Inferior parietal cortex (tissue), 1 donor: ENCODE measurements around the gene PHOSPHO2.

Experiments
- DNase-seq: peaks from one replicate; pipeline ENCODE4 v3.0.0-alpha.2; 2016; ENCODE audit errors: extremely low spot score

Gene PHOSPHO2, protein sequence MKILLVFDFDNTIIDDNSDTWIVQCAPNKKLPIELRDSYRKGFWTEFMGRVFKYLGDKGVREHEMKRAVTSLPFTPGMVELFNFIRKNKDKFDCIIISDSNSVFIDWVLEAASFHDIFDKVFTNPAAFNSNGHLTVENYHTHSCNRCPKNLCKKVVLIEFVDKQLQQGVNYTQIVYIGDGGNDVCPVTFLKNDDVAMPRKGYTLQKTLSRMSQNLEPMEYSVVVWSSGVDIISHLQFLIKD

DNA sequence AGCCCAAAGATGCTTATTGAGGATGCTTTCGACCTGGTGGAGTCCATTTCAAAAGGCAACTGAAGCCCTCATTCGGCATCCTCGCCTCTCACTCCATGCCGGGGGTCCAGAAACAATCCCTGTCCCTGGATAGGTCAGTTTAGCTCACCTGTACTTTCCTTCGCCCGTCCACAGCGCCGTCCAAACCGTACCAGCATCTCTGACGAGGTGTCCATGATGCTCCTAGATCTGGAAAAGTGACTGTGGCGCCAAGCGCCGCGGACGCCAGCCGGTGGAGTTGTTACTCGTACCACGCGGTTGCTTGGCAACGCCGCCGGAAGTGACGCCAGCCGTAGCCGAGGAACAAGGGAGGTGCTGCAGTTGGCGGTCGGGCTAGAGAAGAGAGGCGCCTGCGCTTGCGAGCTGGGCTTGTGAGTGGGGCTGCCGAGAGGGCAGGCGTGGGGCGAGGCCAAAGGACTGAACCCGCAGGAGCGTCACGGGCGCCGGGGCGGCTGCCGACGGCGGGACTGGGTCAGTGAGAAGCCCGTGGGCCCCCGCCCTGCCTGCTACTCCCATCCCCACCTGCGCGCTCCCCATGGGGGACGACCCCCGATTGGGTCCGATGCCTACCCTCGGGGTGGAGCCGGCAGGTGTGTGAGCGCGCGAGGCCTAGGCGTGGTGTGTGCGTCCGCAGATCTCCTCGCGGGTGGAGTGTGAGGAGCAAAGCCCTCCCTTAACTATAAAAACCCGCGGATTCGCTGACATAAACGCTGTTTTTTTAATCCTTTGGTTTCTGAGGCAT lies at the start of gene PHOSPHO2, which contains the start of gene CFAP210:
TSS of gene PHOSPHO2 (plus strand) at position 357 of the 781 bp plus-strand sequence. CDS start 6,503 bp downstream, outside the sequence.
TSS of gene CFAP210 (minus strand) at position 293 of the 781 bp plus-strand sequence. CDS start at position 215, 78 bp downstream.
- peak; percentile 98 for DNase-seq

DNA sequence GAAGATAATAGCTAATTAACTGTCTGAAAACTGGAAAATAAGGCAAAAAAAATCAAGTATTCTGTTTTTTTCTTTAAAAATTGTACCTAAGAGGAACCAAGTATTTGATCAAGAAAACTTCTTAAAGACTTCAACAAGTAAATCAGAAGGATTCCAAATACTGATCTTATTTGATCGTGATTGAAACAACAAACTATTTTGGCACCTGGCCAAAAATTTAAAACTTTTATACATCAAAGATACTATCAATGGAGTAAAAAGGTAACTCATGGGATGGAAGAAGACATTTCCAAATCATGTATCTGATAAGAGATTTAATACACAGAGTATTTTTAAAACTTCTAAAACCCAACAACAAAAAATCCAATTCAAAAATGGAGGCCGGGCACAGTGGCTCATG lies 46.8 kb upstream of the PHOSPHO2 start:
- DNase-seq, result no peak

DNA sequence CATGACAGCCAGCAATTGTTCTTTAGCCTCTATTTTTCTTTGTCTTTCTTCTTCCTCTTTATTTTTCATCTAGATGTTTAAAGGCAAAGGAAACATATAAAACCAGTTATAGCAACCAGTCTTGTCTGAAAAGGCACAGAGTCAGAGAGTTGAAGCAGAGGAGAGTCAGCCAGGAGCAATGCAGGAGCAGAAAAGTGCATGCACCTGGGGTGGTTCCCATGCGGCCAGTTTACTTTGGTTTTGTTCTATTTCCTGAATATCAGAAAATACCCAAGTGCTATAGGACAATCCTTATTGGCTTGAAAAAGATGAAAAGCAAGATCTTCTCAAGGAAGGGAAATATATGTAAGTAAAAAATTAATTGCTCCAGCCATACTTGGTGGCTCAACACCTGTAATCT lies 45.0 kb upstream of the PHOSPHO2 start:
- no peak for DNase-seq

DNA sequence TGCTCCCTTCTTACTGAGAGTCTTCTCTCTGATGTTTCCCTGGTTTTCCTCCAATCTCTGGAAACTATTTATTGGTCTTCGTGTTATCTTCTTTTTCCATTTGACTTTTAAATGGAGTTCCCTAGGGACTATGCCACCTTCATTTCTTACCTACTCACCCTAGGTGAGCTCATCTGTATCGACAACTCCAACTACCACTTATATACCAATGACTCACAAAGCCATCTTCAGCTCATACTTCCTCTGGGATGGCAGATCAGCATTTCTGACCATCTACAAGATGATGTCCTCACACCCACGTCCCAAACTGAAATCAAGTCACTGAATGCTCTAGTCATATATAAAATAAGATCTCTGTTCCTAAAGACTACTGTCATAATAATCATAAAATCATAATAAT lies 40.6 kb upstream of the PHOSPHO2 start:
- no peak for DNase-seq

GRCh38 chr2:169656164-169656563 lies 38.1 kb upstream of the PHOSPHO2 start:
- DNase-seq, result no peak

DNA sequence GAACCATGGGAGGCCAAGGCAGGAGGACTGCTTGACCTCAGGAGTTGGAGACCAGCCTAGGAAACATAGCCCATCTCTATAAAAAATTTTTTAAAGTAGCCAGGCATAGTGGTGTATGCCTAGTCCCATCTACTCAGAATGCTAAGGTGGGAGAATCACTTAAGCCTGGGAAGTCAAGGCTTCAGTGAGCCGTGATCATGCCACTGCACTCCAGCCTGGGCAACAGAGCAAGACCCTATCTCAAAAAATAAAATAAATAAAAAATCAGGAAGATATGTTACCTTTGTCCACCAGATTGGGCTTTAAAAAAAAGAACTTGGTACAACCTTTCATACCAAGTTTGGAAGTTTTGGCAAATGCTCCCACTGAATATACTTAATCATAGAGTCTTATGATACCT lies 35.4 kb upstream of the PHOSPHO2 start:
- DNase-seq, result no peak

DNA sequence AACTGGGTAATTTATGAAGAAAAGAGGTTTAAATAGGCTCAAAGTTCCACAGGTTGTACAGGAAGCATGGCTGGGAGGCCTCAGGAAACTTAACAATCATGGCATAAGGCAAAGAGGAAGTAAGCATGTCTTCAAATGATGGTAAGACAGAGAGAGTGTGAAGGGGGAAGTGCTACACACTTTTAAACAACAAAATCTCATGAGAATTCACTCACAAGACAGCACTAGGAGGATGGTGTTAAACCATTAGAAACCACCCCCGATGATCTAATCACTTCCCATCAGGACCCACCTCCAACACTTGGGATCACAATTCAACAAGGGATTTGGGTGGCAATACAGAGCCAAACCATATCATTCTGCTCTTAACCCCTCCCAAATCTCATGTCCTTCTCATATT lies 34.9 kb upstream of the PHOSPHO2 start:
- DNase-seq, result no peak

DNA sequence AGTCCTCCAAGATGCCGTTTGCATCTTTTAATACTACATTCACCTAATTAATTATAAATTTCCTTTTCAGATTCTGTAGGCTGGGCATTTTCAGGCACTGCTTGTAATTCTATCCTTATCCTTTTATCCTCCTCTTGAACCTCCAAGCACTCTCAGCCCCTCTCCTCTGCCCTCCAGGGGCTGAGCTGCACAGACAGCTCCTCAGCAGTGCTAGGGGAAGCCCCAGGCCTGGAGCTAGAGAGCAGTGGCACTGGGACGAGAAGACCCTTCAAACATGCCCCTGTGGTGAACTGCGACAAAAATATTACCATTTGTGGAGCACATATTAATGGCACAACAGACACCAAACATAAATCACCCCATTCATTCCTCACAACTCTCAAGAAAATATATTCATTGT lies 33.0 kb upstream of the PHOSPHO2 start:
- no peak for DNase-seq

DNA sequence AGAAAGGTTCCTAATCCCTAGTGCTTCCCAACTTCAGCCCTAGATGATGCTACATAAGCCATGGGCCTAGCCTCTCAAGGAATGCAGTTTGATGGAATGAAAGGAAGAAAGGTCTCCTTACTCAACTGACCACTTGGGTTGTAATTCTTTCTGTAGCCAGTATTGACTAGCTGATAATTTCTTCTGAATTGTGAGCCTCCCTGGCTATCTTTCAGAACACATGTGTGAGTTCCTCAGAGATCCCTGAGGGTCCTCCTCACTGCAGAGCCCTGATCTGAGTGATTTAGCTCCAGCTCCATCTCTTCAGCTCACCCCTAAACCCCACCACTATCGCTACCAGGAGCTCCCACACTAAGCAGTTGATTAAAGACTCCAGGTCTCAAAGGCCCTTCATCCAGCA lies 31.5 kb upstream of the PHOSPHO2 start:
- no peak for DNase-seq

GRCh38 chr2:169663247-169663646 lies 31.0 kb upstream of the PHOSPHO2 start:
- no peak for DNase-seq

- DNase-seq, result no peak
These were observed 29.7 kb upstream of the PHOSPHO2 start for GRCh38 chr2:169664600-169664977.

GRCh38 chr2:169664978-169665930 lies 29.0 kb upstream of the PHOSPHO2 start:
- DNase-seq, result peak; percentile 13

DNA sequence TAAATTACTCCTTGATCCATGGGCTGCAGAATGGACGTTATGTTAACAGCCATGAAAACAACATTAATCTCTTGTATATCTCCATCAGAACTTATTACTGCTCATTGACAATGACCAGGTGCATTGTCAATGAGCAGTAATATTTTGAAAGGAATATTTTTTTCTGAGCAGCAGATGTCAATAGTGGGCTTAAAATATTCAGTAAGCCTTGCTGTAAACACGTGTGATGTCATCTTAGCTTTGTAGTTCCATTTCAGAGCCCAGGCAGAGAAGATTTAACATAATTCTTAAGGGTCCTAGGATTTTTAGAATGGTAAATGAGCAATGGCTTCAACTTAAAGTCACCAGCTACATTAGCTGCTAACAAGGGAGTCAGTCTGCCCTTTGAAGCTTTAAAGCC lies 26.7 kb upstream of the PHOSPHO2 start:
- DNase-seq, result no peak

GRCh38 chr2:169670215-169670651 lies 24.0 kb upstream of the PHOSPHO2 start:
- no peak for DNase-seq

- DNase-seq, result no peak
These were observed 23.3 kb upstream of the PHOSPHO2 start for GRCh38 chr2:169670937-169671336.

DNA sequence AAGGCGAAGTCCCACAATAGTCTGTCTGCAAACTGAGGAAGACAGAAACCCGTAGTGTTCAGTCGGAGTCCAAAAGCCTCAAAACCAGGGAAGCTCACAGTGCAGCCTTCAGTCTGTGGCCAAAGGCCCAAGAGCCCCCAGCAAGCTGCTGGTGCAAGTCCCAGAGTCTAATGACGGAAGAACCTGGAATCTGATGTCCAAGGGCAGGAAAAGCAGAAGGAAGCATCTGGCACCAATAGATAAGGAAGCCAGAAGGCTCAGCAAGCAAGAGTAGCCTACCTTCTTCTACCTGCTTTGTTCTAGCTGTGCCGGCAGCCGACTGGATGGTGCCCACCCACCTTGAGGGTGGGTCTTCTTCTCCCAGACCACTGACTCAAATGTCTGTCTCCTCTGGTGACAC lies 21.9 kb upstream of the PHOSPHO2 start:
- DNase-seq, result no peak

DNA sequence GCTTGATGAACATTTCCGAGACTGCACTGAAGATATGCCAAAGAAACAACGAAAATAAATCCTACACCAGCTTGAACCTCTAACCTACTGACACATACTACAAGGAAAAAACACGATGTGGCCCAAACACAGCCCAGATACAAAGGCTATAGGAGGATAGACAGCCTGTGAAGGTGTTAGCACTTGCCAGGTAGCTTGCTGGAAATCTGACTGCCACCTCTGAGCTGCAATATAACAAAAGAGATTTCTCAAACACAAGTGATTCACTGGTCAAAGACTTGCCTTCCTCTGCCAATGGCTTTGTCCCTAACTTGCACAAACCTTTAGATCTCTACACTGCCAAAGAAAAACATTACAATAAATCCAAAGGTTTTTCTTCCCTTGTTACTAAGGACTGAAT lies 21.2 kb upstream of the PHOSPHO2 start:
- DNase-seq, result no peak

GRCh38 chr2:169673921-169674320 lies 20.3 kb upstream of the PHOSPHO2 start:
- DNase-seq, result no peak

DNA sequence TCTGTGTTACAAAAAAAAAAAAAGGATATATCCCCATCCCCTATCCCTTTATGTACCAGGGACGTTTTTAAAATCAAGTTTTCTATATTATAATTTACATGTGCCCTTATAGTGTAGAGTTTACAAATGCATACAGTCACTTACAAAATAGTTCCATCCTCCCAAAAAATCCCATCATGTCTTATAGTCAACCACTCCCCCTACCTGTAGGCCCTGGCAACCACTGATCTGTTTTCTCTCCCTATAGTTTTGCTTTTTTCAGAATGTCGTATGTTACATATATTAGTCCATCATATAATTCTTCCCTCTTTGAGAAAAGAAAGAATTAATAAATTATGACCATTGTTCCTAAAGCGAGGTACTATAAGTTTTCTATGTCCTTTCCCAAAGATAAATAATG lies 17.9 kb upstream of the PHOSPHO2 start:
- no peak for DNase-seq

DNA sequence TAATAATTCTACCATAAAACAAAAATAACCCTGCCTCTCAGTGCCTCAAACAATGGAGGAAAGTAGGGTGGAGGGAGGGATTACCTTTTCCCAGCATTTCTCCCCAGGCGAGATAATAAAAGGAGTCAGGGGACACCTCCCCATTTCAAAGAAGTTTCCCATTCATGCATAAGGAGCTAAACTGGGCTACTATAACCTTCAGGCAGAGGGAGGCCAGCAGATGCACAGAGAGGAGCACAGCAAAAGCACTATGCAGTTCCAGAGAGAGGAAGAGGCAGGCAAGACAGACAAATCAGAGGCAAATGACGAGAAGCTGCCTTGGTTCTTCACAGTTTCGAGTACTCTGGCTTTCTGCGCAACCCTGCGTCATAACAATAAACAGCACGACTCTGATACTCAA lies 17.4 kb upstream of the PHOSPHO2 start:
- no peak for DNase-seq

DNA sequence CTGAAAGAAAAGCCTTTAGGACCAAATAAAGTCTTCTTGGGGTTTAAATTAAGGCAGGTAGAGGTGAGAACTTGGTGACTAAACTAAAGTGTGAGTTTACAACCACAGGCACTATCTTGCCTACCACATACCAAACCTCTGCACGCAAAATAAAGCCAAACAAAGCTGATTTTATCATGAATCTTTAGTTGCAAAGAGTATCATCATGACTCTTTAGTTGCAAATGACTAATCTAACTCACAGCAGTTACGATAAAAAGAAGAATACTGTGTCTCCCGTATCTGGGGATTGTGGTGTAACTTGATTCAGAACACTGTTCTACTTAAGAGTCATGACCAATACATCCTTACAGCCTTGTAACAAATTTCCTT lies 11.2 kb upstream of the PHOSPHO2 start:
- no peak for DNase-seq
